MM.1S (cell line): Measurements from ENCODE around the gene HLA-C.

Source experiments
- CTCF ChIP-seq: fragments of 300-600 bp; sonication (generic); IDR thresholded peaks from 2 replicates; pipeline ENCODE4 v1.5.1; 2016; ENCODE audit warnings: antibody characterized with exemption, low read length, mixed read lengths
- EZH2 ChIP-seq: fragments of 300-600 bp; sonication (generic); optimal IDR thresholded peaks from 2 replicates; pipeline ENCODE3; 2017; ENCODE audit warnings: low read depth, mild to moderate bottlenecking, antibody characterized with exemption, low read length, mixed read lengths
- EZH2phosphoT487 ChIP-seq: fragments of 300-600 bp; sonication (generic); IDR thresholded peaks from 2 replicates; pipeline ENCODE4 v1.6.1; 2018; ENCODE audit warnings: antibody characterized with exemption, low read length

- TF ChIP-seq CTCF, result no peak
- TF ChIP-seq EZH2, result no peak
- no peak for TF ChIP-seq EZH2phosphoT487
Measured at GRCh38 chr6:31270788-31271640, 878 bp downstream of the HLA-C start.
